ENCODE results near the gene SLC30A5.
A peak's percentile ranks its signal among the peaks of the same experiment; 100 is the strongest.
"Not testable (repeated sequence)": the region's sequence is repeated elsewhere in the genome, so short reads cannot be mapped to it uniquely, and the experiment has no call there.

The SLC30A5 gene

GRCh38 chr5:69093771-69094482, at the start of gene SLC30A5:
Gene SLC30A5 (plus strand): TSS chr5:69094014. CDS start chr5:69094256, 242 bp downstream.
- DNase-seq = peak; percentile 99
- no peaks in the 10 kb centered on the region for H3K9me3 Mint-ChIP-seq
- H3K27ac Mint-ChIP-seq = peak within 1 kb of the TSS; percentile 97
- H3K27me3 Mint-ChIP-seq = no peaks in the 10 kb centered on the region
- H3K4me3 Mint-ChIP-seq = peak within 1 kb of the TSS; percentile 94
- H3K36me3 Mint-ChIP-seq = peaks cover 10% of the 10 kb centered on the region
- peaks cover 38% of the 10 kb centered on the region for H3K4me1 Mint-ChIP-seq
- CTCF ChIA-PET = interaction anchor here (0.6 to 1.8 kb wide), 25 partner anchors 9 to 336 kb away, joined by 3 to 30 read pairs (median 4); partner anchors contain the start of genes AK6, CCDC125, CCNB1 and CDK7

- not testable (repeated sequence) for H3K36me3 Mint-ChIP-seq, H3K4me3 Mint-ChIP-seq, DNase-seq, H3K9me3 Mint-ChIP-seq, H3K27me3 Mint-ChIP-seq, H3K27ac Mint-ChIP-seq
- H3K4me1 Mint-ChIP-seq = peaks cover 20% of the 10 kb centered on the region
- CTCF ChIA-PET = interaction anchor here (0.6 kb wide), 1 partner anchor 68 kb away, joined by 5 read pairs; no protein-coding TSS in a partner anchor
Measured at GRCh38 chr5:69045213-69045612, 48.6 kb upstream of the SLC30A5 start.

GRCh38 chr5:69046375-69046957, 47.3 kb upstream of the SLC30A5 start:
- no peak overlapping the region for H3K27ac Mint-ChIP-seq
- CTCF ChIA-PET = no interaction called here
- no peak overlapping the region for H3K4me3 Mint-ChIP-seq
- no peaks in the 10 kb centered on the region for H3K36me3 Mint-ChIP-seq
- H3K27me3 Mint-ChIP-seq = peaks cover 9% of the 10 kb centered on the region
- no peak for DNase-seq
- peaks cover 20% of the 10 kb centered on the region for H3K4me1 Mint-ChIP-seq
- no peaks in the 10 kb centered on the region for H3K9me3 Mint-ChIP-seq

GRCh38 chr5:69048230-69048629, 45.6 kb upstream of the SLC30A5 start:
- peaks cover 13% of the 10 kb centered on the region for H3K4me1 Mint-ChIP-seq
- H3K27me3 Mint-ChIP-seq = peaks cover 9% of the 10 kb centered on the region
- H3K4me3 Mint-ChIP-seq = no peak overlapping the region
- H3K36me3 Mint-ChIP-seq = no peaks in the 10 kb centered on the region
- CTCF ChIA-PET = interaction anchor here (1.5 to 2.1 kb wide), 3 partner anchors 9 to 24 kb away, joined by 4 to 7 read pairs (median 6); no protein-coding TSS in a partner anchor
- H3K9me3 Mint-ChIP-seq = no peaks in the 10 kb centered on the region
- DNase-seq = no peak
- H3K27ac Mint-ChIP-seq = no peak overlapping the region

- peaks cover 7% of the 10 kb centered on the region for H3K4me1 Mint-ChIP-seq
- CTCF ChIA-PET = interaction anchor here (1.6 to 2.1 kb wide), 2 partner anchors 23 to 25 kb away, joined by 6 to 7 read pairs; no protein-coding TSS in a partner anchor
- no peaks in the 10 kb centered on the region for H3K36me3 Mint-ChIP-seq
- peaks cover 9% of the 10 kb centered on the region for H3K27me3 Mint-ChIP-seq
- H3K9me3 Mint-ChIP-seq = no peaks in the 10 kb centered on the region
- no peak overlapping the region for H3K27ac Mint-ChIP-seq
- no peak for DNase-seq
- H3K4me3 Mint-ChIP-seq = no peak overlapping the region
Measured at GRCh38 chr5:69049151-69049550, 44.7 kb upstream of the SLC30A5 start.

GRCh38 chr5:69049796-69050195, 44.0 kb upstream of the SLC30A5 start:
- Mint-ChIP-seq H3K4me1 (peaks cover 7% of the 10 kb centered on the region), H3K27me3 (peaks cover 9% of the 10 kb centered on the region), H3K27ac (no peak overlapping the region), H3K36me3 (no peaks in the 10 kb centered on the region), H3K9me3 (no peaks in the 10 kb centered on the region), H3K4me3 (no peak overlapping the region)
- CTCF ChIA-PET = interaction anchor here (0.6 kb wide), 1 partner anchor 166 kb away, joined by 3 read pairs; no protein-coding TSS in a partner anchor
- no peak for DNase-seq

GRCh38 chr5:69050214-69050613, 43.6 kb upstream of the SLC30A5 start:
- H3K27me3 Mint-ChIP-seq = peaks cover 11% of the 10 kb centered on the region
- CTCF ChIA-PET = interaction anchor here (0.6 kb wide), 1 partner anchor 166 kb away, joined by 3 read pairs; no protein-coding TSS in a partner anchor

GRCh38 chr5:69052181-69052580, 41.6 kb upstream of the SLC30A5 start:
- H3K27ac Mint-ChIP-seq = no peak overlapping the region
- no peaks in the 10 kb centered on the region for H3K4me1 Mint-ChIP-seq
- H3K27me3 Mint-ChIP-seq = peaks cover 17% of the 10 kb centered on the region
- no peaks in the 10 kb centered on the region for H3K9me3 Mint-ChIP-seq
- H3K36me3 Mint-ChIP-seq = no peaks in the 10 kb centered on the region
- CTCF ChIA-PET = no interaction called here
- H3K4me3 Mint-ChIP-seq = no peak overlapping the region
- DNase-seq = no peak

More at GRCh38 chr5:69050214-69050613, 43.6 kb upstream of the SLC30A5 start:
- Mint-ChIP-seq H3K4me1 (peaks cover 7% of the 10 kb centered on the region), H3K9me3 (no peaks in the 10 kb centered on the region), H3K36me3 (no peaks in the 10 kb centered on the region), H3K4me3 (no peak overlapping the region), H3K27ac (no peak overlapping the region)
- no peak for DNase-seq

GRCh38 chr5:69074664-69075521, 18.9 kb upstream of the SLC30A5 start:
- Mint-ChIP-seq H3K27me3 (no peaks in the 10 kb centered on the region), H3K36me3 (no peaks in the 10 kb centered on the region), H3K9me3 (no peaks in the 10 kb centered on the region), H3K4me1 (peaks cover 7% of the 10 kb centered on the region), H3K27ac (no peak overlapping the region), H3K4me3 (no peak overlapping the region)
- CTCF ChIA-PET = no interaction called here
- DNase-seq = no peak

- CTCF ChIA-PET = no interaction called here
- no peak overlapping the region for H3K27ac Mint-ChIP-seq
- no peaks in the 10 kb centered on the region for H3K36me3 Mint-ChIP-seq
- peaks cover 7% of the 10 kb centered on the region for H3K4me1 Mint-ChIP-seq
- H3K9me3 Mint-ChIP-seq = no peaks in the 10 kb centered on the region
- H3K27me3 Mint-ChIP-seq = no peaks in the 10 kb centered on the region
- H3K4me3 Mint-ChIP-seq = no peak overlapping the region
- DNase-seq = no peak
Measured at GRCh38 chr5:69075522-69076179, 18.2 kb upstream of the SLC30A5 start.

GRCh38 chr5:69078921-69079540, 14.8 kb upstream of the SLC30A5 start:
- peaks cover 14% of the 10 kb centered on the region for H3K4me1 Mint-ChIP-seq
- no peak overlapping the region for H3K27ac Mint-ChIP-seq
- CTCF ChIA-PET = no interaction called here
- no peak for DNase-seq
- no peak overlapping the region for H3K4me3 Mint-ChIP-seq
- H3K36me3 Mint-ChIP-seq = no peaks in the 10 kb centered on the region
- H3K27me3 Mint-ChIP-seq = peaks cover under 1% of the 10 kb centered on the region
- H3K9me3 Mint-ChIP-seq = no peaks in the 10 kb centered on the region

- no peak for DNase-seq
- no peaks in the 10 kb centered on the region for H3K36me3 Mint-ChIP-seq
- H3K4me1 Mint-ChIP-seq = peaks cover 19% of the 10 kb centered on the region
- no peaks in the 10 kb centered on the region for H3K9me3 Mint-ChIP-seq
- CTCF ChIA-PET = no interaction called here
- peaks cover 3% of the 10 kb centered on the region for H3K27me3 Mint-ChIP-seq
- no peak overlapping the region for H3K27ac Mint-ChIP-seq
- no peak overlapping the region for H3K4me3 Mint-ChIP-seq
Measured at GRCh38 chr5:69079556-69079955, 14.3 kb upstream of the SLC30A5 start.

- Mint-ChIP-seq H3K36me3 (no peaks in the 10 kb centered on the region), H3K4me3 (no peak overlapping the region), H3K27me3 (peaks cover 3% of the 10 kb centered on the region), H3K9me3 (no peaks in the 10 kb centered on the region), H3K27ac (no peak overlapping the region), H3K4me1 (peaks cover 25% of the 10 kb centered on the region)
- DNase-seq = no peak
- CTCF ChIA-PET = interaction anchor here (0.9 to 1.3 kb wide), 3 partner anchors 10 to 252 kb away, joined by 3 to 5 read pairs (median 4); partner anchors contain the start of gene SLC30A5
Measured at GRCh38 chr5:69083412-69083811, 10.4 kb upstream of the SLC30A5 start.

Data from activated naive CD4-positive, alpha-beta T cell treated with anti-CD3 and anti-CD28 coated beads, Interleukin-2, amount 10 ng/mL, durations not matched to agents 7 days and 5 days (primary cell).